ENCODE measurements around the gene UROC1.

DNA sequence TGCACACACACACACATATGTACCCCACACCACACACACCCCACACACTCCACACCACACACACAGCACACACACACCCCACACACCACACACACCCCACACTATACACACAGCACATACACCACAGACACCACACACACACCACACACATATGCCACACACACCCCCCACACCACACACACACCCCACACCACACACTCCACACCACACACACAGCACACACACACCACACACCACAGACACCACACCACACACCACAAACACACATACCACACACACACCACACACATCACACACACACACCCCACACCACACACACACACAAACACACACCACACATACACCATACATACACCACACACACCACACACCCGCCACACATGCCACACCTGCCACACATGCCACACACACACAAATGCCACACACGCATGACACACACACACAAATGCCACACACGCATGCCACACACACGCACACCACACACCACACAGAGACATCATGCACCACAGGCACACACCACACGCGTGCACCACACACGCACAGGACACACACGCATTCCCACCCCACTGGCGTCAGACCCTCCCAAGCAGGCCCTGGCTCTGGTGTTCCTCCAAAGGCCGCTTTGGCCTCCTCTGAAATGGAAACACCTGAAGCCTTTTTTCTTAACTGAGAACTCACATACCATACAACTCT is 22.1 kb upstream of the UROC1 start:
- TF ChIP-seq SUZ12 (IDR thresholded peaks at IDR 0.05; ENCODE audit: extremely low read depth, insufficient read depth, insufficient read length) (no peak), ZNF274 (IDR thresholded peaks at IDR 0.05; ENCODE audit: low read depth, low read length) (no peak)

Measured in NT2/D1 (cell line).